Epidermal melanocyte (primary cell): ENCODE data around the gene CFD.
"Not testable (repeated sequence)": the region's sequence is repeated elsewhere in the genome, so short reads cannot be mapped to it uniquely, and the experiment has no call there.

Source experiments
- DNase-seq: peaks from one replicate; pipeline ENCODE4 v3.0.0; 2011; ENCODE audit warnings: low spot score; ENCODE audit not compliant: insufficient read length

CFD gene

GRCh38 chr19:852136-853013 lies 7.1 kb upstream of the CFD start, which contains the start of gene ELANE:
Gene ELANE (plus strand): TSS chr19:852303. CDS start chr19:852329, 26 bp downstream.
- DNase-seq, result no peak

- no peak for DNase-seq
Observed at GRCh38 chr19:853014-853585, 6.4 kb upstream of the CFD start.

DNA sequence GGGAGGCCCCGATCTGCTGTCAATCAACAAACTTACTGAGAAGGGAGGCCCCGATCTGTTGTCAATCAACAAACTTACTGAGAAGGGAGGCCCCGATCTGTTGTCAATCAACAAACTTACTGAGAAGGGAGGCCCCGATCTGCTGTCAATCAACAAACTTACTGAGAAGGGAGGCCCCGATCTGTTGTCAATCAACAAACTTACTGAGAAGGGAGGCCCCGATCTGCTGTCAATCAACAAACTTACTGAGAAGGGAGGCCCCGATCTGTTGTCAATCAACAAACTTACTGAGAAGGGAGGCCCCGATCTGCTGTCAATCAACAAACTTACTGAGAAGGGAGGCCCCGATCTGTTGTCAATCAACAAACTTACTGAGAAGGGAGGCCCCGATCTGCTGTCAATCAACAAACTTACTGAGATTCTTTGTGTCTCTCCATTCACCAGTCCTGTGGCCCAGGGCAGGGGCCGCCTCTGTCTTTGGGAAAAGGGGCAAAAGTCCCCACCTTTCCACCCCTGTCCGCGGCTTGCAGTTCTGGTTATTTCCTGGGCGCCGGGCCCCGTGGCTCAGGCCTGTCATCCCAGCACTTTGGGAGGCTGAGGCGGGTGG lies 5.7 kb upstream of the CFD start:
- DNase-seq, result not testable (repeated sequence)

GRCh38 chr19:854549-854948 lies 4.9 kb upstream of the CFD start:
- no peak for DNase-seq

DNA sequence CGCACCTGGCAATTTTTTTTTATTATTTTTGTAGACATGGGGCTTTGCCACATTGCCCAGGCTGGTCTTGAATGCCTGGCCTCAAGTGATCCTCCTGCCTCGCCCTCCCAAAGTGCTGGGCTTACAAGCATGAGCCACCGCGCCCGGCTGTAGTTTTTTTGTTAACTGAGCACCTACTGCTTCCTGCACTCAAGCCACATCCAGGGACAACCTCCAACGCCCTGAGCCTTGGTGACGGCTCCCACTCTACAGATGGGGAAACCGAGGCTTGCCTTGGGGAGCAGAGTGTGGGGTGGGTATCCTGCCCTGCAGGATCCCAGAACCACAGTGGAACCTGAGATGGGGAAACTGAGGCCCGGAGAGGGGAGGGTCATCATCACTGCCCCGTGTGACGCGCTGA lies 4.3 kb upstream of the CFD start:
- no peak for DNase-seq

- no peak for DNase-seq
Observed at GRCh38 chr19:855566-856120, 3.8 kb upstream of the CFD start.

DNA sequence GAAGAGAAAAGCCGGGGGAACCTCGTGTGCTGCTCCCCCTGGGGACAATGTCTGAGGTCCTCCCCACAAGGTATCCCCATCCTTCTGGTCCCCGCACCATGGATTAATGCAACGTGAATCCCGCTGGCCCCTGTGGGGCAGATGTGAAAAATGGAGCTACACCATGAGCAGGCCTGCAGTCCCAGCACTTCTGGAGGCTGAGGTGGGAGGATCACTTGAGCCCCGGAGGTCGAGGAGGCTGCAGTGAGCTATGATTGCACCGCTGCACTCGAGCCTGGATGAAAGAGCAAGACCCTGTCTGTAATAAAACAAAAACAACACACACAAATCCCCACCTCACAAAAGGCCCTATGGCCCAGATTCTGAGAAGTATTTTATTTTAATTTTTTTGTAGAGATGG lies 1.2 kb upstream of the CFD start:
- DNase-seq, result no peak

DNA sequence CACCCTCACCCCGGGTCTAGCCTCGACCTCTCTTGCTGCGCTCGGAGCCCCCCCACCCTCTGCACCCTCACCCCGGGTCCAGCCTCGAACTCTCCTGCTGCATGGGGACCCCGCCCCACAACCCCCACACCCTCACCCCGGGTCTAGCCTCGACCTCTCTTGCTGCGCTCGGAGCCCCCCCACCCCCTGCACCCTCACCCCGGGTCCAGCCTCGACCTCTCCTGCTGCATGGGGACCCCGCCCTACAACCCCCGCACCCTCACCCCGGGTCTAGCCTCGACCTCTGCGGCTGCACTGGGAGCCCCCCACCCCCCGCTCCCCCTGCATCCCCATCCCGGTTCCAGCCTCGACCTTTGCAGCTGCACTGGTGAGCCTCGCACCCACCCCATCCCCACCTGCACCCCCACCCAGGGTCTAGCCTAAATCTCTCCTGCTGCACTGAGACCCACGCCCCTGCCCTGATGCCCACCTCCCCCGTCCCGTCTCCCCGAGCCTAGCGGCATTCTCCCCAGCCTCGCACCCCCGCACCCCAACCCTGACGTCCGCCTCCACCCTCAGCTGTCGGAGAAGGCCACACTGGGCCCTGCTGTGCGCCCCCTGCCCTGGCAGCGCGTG lies 1.8 kb downstream of the CFD start:
- no peak for DNase-seq

DNA sequence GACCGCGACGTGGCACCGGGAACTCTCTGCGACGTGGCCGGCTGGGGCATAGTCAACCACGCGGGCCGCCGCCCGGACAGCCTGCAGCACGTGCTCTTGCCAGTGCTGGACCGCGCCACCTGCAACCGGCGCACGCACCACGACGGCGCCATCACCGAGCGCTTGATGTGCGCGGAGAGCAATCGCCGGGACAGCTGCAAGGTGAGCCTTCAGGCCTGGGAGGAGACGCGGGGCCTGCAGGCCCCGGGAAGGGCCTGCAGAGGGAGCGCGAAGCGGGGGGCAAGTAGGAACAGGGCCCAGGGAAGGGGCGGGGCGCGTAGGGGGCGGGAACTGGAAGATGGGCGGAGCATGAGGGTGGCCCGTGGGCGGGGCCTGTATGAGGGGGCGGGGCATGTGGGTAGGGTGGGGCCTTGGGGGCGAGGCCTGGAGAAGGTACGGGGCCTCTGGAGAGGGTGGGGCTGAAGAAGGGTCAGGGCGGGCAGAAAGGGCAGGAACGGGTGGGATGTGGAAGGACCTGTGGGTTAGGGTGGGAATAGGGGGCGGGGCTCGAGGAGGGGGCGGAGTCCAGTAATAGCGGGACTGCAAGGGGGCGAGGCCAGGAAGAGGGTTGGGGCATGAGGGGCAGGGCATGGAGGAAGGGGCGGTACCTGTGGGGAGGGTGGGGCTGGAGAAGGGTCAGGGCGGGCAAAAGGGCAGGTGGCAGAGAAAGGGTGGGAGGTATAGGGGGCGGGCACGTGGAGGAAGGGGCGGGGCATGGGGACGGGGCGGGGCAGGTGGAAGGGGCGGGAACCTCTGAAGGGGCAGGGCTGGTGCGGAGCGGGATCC lies 2.5 kb downstream of the CFD start:
- DNase-seq, result peak; percentile 47

GRCh38 chr19:862581-863314 lies 3.3 kb downstream of the CFD start:
- peak; percentile 64 for DNase-seq

DNA sequence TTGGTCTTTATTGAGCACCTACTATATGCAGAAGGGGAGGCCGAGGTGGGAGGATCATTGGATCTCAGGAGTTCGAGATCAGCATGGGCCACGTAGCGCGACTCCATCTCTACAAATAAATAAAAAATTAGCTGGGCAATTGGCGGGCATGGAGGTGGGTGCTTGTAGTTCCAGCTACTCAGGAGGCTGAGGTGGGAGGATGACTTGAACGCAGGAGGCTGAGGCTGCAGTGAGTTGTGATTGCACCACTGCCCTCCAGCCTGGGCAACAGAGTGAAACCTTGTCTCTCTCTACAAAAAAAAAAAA lies 3.8 kb downstream of the CFD start:
- no peak for DNase-seq

DNA sequence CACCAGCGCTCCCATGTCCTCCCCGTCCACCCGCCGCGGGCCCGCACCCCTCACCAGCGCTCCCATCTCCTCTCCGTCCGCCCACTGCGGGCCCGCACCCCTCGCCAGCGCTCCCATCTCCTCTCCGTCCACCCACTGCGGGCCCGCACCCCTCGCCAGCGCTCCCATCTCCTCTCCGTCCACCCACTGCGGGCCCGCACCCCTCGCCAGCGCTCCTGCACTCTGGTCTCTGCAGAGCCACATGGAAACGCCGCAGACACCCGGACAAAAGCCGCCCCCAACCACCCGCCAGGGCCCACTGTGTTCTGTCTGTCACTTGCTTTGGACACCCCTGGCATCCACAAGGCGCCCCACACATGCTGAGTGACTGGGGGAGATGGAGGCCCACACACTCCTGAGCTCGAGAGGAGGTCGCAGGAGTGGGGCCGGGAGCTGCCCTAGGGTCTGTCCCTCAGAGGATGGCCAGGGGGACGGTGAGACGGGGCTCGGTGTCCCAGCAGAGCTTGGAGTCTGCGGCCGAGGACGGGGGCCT lies 7.4 kb downstream of the CFD start:
- DNase-seq, result no peak

DNA sequence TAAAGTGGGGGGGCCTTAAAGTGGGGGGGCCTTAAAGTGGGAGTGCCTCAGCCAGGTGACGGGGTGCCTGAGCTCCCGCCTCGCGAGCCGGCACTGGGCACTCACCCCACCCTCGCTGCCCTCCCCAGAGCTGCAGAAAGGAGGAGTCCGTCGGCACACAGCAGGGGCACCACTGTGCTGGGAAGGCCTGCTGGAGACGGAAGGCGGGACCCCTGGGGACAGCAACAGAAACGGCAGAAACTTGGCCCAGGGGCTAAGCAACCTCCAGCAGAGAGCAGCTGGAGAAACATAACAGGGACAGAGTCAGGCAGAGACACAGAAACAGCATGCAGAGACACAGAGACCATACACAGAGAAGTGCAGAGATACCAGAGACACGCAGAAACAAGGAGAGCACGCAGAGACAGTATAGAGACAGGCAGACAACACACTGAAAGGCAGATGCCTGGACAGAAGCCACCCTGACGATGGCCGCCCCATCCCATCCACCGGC lies 7.9 kb downstream of the CFD start:
- DNase-seq, result no peak

- no peak for DNase-seq
Observed at GRCh38 chr19:867855-868457, 8.5 kb downstream of the CFD start.

GRCh38 chr19:868458-869244 lies 9.2 kb downstream of the CFD start:
- no peak for DNase-seq

- peak; percentile 96 for DNase-seq
Observed at GRCh38 chr19:869245-870177, 10.0 kb downstream of the CFD start.

DNA sequence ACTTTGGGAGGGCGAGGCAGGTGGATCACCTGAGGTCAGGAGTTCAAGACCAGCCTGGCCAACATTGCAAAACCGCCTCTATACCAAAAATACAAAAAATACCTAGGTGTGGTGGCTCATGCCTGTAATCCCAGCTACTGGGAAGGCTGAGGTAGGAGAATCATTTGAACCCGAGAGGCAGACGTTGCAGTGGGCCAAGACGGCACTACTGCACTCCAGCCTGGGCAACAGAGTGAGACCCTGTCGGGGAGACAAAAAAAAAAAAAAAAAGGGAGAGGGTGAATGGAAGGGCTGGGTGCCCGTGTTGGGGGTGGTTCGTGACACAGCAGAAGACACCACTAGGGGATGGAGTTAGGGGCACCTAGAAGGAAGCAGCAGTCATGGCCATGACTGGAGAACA lies 10.8 kb downstream of the CFD start:
- DNase-seq, result no peak

DNA sequence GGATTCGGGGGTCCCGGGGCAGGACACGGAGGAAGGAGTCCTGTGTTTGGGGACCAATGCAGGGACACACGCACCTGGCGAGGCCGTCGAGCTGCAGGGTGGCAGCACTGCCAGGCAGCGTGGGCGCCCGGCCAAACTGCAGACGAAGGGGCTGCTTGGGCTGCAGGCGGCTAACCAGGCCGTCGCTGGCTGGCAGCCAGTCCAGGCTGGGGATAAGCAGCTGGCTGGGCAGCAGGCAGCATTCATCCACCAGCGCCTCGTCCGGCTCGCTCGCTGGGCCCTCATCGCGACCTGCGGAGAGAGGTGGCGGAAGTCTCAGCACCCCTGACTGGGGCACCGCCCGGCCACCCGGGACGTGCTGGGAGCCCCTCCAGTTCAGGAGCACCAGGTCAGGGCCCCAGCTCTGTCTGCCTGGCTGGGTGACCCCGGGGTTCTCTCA lies 11.5 kb downstream of the CFD start:
- no peak for DNase-seq
